Activated CD8-positive, alpha-beta T cell treated with anti-CD3 and anti-CD28 coated beads, Interleukin-2, amount 10 ng/mL, durations not matched to agents 7 days and 5 days (primary cell): Measurements from ENCODE around the gene ARHGAP24. TPM values are rescaled to one million over a fixed set of nuclear protein-coding genes. Genes with fewer than 3 reads are reported as not detected.
"Not testable (repeated sequence)": the region's sequence is repeated elsewhere in the genome, so short reads cannot be mapped to it uniquely, and the experiment has no call there.

ENCODE experiments used
- ATAC-seq: fragments of 150-1000 bp; cut with Tn5 transposase; one replicate; pipeline ENCODE4 v1.10.0; 2021; ENCODE audit warnings: moderate library complexity
- CTCF ChIA-PET: fragments of 350-600 bp; sonication (Branson Sonifier 250); formaldehyde crosslinking; loops from one replicate; lab custom pipeline; 2021; ENCODE audit warnings: antibody characterized with exemption; lab: Charles Lee
- POLR2A ChIA-PET: fragments of 350-600 bp; sonication (Branson Sonifier 250); formaldehyde crosslinking; loops from one replicate; lab custom pipeline; 2021; ENCODE audit warnings: antibody characterized with exemption; lab: Charles Lee
- DNase-seq: peaks from one replicate; pipeline ENCODE4 v3.0.0-alpha.2; 2020
- H3K27ac Mint-ChIP-seq: one replicate; pipeline ENCODE4 v1.8.0; 2021; ENCODE audit warnings: mild to moderate bottlenecking, mixed read lengths
- H3K27me3 Mint-ChIP-seq: one replicate; pipeline ENCODE4 v1.8.0; 2021; ENCODE audit warnings: low read depth, mixed read lengths
- H3K36me3 Mint-ChIP-seq: one replicate; pipeline ENCODE4 v1.8.0; 2021; ENCODE audit warnings: low read depth, mixed read lengths
- H3K4me1 Mint-ChIP-seq: one replicate; pipeline ENCODE4 v1.8.0; 2021; ENCODE audit warnings: low read depth, mixed read lengths
- H3K4me3 Mint-ChIP-seq: one replicate; pipeline ENCODE4 v1.8.0; 2021; ENCODE audit warnings: mild to moderate bottlenecking, mixed read lengths
- H3K9me3 Mint-ChIP-seq: one replicate; pipeline ENCODE4 v1.8.0; 2022; ENCODE audit warnings: mixed read lengths; ENCODE audit not compliant: insufficient read depth
- total RNA-seq, 2 experiments: library from RNA; stranded (reverse); gene quantifications; one replicate each; pipeline ENCODE4 v1.2.3, GENCODE V29; 2021

The ARHGAP24 gene
- total RNA-seq, 2 experiments from 2014 or later, result not detected

DNA sequence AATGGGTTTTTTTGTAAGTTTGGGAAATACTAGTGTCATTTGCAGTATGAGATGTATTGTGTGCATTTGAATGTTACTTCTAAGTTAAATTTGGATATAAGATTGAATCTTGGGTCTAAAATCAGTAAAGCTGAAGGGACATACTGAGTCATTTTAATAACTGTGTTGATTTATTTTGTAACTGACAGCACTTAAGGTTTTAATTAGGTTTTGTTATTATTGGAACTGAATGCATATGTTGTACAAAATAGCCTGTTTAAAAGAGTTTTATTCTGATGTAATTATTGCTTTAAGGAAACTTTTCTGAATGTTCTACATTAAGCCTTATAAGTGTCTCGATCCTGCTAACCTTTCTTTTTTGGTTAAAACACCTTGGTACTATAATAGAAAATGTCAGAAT lies 488.3 kb downstream of the ARHGAP24 start:
- no peak overlapping the region for H3K4me3 Mint-ChIP-seq
- POLR2A ChIA-PET, result no interaction called here
- H3K36me3 Mint-ChIP-seq, result no peaks in the 10 kb centered on the region
- H3K27ac Mint-ChIP-seq, result no peak overlapping the region
- H3K4me1 Mint-ChIP-seq, result no peaks in the 10 kb centered on the region
- no peak for DNase-seq
- CTCF ChIA-PET, result no interaction called here
- no peak for ATAC-seq
- H3K27me3 Mint-ChIP-seq, result no peaks in the 10 kb centered on the region
- no peaks in the 10 kb centered on the region for H3K9me3 Mint-ChIP-seq

DNA sequence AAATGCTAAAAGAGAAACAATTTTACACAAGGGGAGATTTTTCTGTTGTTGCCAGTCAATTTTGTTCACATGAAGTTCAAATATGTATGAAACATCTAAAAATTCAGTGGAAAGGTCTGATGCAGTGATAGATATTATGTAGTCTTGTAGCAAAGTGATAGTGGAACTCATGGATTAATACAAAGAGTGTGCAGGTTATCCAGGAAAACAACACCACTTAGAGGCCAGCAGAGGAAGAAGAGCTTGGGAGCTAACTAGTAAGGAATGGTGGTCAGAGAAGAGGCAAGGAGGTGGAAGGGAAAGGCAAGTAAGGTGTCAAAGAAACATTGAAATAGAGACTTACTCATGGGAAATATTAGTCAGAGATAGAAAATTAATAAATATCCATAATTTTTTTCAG lies 489.3 kb downstream of the ARHGAP24 start:
- Mint-ChIP-seq H3K9me3 (no peaks in the 10 kb centered on the region), H3K27me3 (no peaks in the 10 kb centered on the region), H3K27ac (no peak overlapping the region), H3K4me3 (no peak overlapping the region), H3K36me3 (no peaks in the 10 kb centered on the region), H3K4me1 (no peaks in the 10 kb centered on the region)
- ATAC-seq, result no peak
- ChIA-PET POLR2A (no interaction called here), CTCF (no interaction called here)
- no peak for DNase-seq

DNA sequence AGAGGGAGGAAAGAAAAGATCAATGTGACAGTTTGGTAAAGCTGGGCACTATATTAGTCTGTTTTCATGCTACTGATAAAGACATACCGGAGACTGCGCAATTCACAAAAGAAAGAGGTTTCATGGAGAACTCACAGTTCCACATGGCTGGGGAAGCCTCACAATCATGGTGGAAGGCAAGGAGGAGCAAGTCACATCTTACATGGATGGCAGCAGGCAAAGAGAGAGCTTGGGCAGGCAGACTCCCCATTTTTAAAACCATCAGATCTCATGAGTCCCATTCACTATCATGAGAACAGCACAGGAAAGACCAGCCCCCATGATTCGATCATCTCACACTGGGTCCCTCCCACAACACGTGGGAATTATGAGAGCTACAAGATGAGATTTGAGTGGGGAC lies 490.1 kb downstream of the ARHGAP24 start:
- H3K4me3 Mint-ChIP-seq, H3K27me3 Mint-ChIP-seq, CTCF ChIA-PET, H3K36me3 Mint-ChIP-seq, H3K9me3 Mint-ChIP-seq, POLR2A ChIA-PET, H3K27ac Mint-ChIP-seq, H3K4me1 Mint-ChIP-seq, ATAC-seq, DNase-seq: not testable (repeated sequence)

DNA sequence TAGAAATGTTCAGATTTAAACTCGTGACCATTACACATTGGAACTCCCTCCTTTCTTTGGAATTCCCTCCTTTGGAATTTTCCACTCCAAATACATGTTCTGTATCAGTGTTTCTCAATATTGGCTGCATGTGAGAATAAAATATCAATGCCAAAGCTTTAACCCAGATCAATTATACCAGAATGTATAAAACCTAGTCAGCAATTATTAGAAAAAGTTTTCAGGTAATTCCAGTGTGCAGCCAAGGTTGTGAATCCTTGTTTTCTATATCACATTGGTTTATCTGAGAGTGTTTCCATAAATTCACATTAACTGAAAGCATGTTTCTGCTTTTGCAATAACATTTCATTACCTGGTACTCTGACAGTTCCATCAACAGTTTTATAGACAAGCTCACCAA lies 490.6 kb downstream of the ARHGAP24 start:
- no peak overlapping the region for H3K4me3 Mint-ChIP-seq
- no peaks in the 10 kb centered on the region for H3K27me3 Mint-ChIP-seq
- ATAC-seq (no peak), DNase-seq (no peak)
- ChIA-PET CTCF (no interaction called here), POLR2A (no interaction called here)
- H3K4me1 Mint-ChIP-seq, result no peaks in the 10 kb centered on the region
- H3K36me3 Mint-ChIP-seq, result no peaks in the 10 kb centered on the region
- H3K27ac Mint-ChIP-seq, result no peak overlapping the region
- H3K9me3 Mint-ChIP-seq, result no peaks in the 10 kb centered on the region

DNA sequence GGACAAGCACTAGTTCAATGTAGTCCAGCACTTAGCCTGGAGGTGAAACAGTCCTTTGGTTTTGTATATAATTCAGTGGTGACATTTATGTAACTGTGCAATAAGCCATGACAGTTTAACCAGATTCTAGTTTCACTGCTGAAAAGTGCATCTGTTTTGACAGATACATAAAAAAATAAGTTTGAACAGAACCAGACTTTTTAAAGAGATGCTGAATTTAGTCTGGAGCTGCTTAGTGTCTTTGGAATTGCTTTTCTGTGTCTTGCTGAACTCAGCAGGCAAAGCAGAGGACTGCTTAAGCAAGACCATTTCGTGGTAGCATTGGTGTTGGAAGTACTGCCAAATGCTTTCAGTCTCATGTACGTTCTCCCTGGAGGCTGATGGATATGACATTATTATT lies 491.4 kb downstream of the ARHGAP24 start:
- no peak for ATAC-seq
- DNase-seq, result no peak
- H3K27ac Mint-ChIP-seq, result no peak overlapping the region
- no peaks in the 10 kb centered on the region for H3K27me3 Mint-ChIP-seq
- no peak overlapping the region for H3K4me3 Mint-ChIP-seq
- ChIA-PET CTCF (no interaction called here), POLR2A (no interaction called here)
- no peaks in the 10 kb centered on the region for H3K9me3 Mint-ChIP-seq
- no peaks in the 10 kb centered on the region for H3K4me1 Mint-ChIP-seq
- H3K36me3 Mint-ChIP-seq, result no peaks in the 10 kb centered on the region

DNA sequence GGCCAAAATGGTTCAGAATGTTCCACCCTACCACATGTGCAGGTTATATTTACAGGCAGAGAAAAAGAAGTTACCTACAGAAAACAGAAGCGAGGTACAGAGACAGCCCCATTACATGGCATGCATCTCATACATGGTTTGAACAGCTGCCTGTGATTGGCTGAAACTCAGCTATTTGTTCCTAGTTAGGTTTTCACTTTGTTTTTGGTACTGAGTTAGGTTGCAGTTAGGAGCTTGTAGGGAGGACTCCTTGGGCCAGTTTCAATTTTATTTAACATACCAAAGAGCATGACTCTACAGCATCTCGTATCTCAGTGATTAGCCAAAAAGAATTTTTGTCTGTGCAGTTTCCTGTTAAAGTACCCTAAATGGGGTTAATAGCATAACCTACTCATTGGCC lies 492.9 kb downstream of the ARHGAP24 start:
- ChIA-PET POLR2A (no interaction called here), CTCF (interaction anchor here (1.4 kb wide), 1 partner anchor 32 kb away, joined by 3 read pairs; no protein-coding TSS in a partner anchor)
- Mint-ChIP-seq H3K27me3 (no peaks in the 10 kb centered on the region), H3K36me3 (no peaks in the 10 kb centered on the region), H3K4me1 (no peaks in the 10 kb centered on the region), H3K4me3 (no peak overlapping the region), H3K27ac (no peak overlapping the region), H3K9me3 (no peaks in the 10 kb centered on the region)
- ATAC-seq (no peak), DNase-seq (no peak)

DNA sequence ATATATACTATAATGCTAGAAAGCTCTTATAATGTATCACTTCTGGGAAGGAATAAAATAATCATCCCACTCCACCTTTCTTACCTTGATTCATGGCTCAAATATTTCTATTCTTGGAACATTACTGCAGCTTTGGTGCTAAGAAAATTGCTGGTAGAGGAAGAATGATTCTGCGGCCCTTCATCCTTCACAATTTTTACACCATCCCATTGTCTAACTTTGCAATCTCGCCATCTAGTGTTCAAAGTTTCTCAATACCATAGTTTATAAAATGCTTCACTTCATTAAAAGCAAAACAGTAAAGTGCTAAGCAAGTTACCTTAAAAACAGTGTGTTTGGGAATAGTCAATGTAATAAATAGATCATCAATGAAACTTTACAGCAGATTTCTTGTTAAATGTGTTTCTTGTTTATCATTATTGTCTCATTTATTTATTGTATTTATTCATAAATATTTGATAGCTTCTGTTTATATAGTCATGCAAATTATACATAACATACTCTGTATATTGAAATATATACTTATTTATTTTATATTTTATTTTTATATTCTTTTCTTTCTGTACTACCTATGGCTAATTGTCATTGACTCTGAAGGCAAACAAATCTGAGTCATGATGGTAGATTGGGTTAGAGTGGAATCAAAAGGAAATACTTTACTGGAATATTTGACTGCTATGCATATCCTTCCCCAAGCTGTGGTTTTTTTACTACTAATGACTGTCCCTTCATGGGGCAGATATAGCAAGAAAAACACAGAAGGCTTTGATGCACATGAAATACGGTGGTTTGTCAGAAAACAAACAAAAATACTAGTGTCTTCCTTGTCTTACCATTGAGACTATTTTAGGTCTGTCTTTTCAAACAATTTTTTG lies 494.2 kb downstream of the ARHGAP24 start:
- Mint-ChIP-seq H3K27me3 (no peaks in the 10 kb centered on the region), H3K4me3 (no peak overlapping the region), H3K9me3 (no peaks in the 10 kb centered on the region), H3K27ac (no peak overlapping the region), H3K36me3 (no peaks in the 10 kb centered on the region), H3K4me1 (no peaks in the 10 kb centered on the region)
- no peak for DNase-seq
- ChIA-PET CTCF (interaction anchor here (0.9 kb wide), 1 partner anchor 13 kb away, joined by 3 read pairs; no protein-coding TSS in a partner anchor), POLR2A (no interaction called here)
- no peak for ATAC-seq

DNA sequence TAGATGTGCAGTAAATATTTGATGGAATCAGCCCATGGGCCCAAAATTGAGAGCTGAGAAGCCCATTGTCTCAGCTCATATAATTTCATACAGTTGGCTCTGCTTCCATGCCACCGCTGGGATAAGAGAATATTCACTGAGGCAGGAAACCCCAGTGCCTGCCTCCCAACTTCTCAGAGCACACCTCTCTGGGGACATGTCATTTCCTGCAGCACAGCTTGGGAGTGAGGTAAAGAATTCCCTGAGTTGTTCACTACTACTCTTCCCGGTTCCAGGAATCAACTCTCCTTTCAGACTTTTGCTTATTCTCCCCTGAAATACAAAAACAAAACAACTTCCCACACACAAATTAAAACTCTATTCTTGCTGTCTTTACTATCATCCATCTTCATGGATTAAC lies 495.6 kb downstream of the ARHGAP24 start:
- ChIA-PET CTCF (no interaction called here), POLR2A (no interaction called here)
- Mint-ChIP-seq H3K36me3 (no peaks in the 10 kb centered on the region), H3K4me1 (no peaks in the 10 kb centered on the region), H3K27me3 (no peaks in the 10 kb centered on the region), H3K27ac (no peak overlapping the region), H3K4me3 (no peak overlapping the region), H3K9me3 (no peaks in the 10 kb centered on the region)
- ATAC-seq (no peak), DNase-seq (no peak)

DNA sequence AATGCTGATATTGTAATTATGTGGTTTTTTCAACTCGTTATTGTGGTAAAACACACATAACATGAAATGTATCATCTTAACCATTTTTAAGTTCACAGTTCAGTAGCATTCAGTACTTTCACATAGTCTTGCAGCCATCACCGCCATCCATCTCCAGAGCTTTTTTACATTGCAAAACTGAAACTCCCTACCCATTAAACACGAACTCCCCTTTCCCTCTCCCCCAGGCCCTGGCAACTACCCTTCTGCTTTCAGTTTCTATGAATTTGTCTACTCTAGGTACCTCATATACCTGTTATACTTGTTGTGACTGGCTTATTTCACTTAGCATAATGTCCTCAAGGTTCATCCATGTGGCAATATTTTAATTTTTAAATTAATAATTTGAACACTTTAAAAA lies 504.3 kb downstream of the ARHGAP24 start:
- no peaks in the 10 kb centered on the region for H3K4me1 Mint-ChIP-seq
- ATAC-seq, result no peak
- H3K27me3 Mint-ChIP-seq, result no peaks in the 10 kb centered on the region
- H3K36me3 Mint-ChIP-seq, result no peaks in the 10 kb centered on the region
- no peak for DNase-seq
- ChIA-PET CTCF (no interaction called here), POLR2A (no interaction called here)
- no peaks in the 10 kb centered on the region for H3K9me3 Mint-ChIP-seq
- no peak overlapping the region for H3K27ac Mint-ChIP-seq
- H3K4me3 Mint-ChIP-seq, result no peak overlapping the region

DNA sequence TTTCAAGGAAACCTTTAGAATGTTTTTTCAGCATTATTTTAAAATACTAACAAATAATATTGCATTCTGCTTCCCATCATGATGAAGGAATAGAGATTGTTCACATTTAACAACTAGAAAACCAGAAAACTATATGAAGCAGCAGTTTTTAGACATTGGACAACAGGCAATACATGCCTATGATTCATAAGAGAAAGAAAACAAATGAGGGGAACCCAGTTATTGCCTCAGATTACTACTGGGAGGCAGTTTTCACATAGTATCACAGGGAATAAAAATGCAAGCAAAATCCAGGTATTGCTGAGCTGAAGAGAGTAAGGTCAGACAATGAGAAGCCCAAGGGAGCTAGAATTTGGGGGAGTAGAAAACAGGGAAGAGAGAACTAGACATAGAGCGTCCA lies 511.3 kb downstream of the ARHGAP24 start:
- ATAC-seq (no peak), DNase-seq (no peak)
- Mint-ChIP-seq H3K27me3 (no peaks in the 10 kb centered on the region), H3K4me1 (no peaks in the 10 kb centered on the region), H3K27ac (no peak overlapping the region), H3K4me3 (no peak overlapping the region), H3K9me3 (no peaks in the 10 kb centered on the region), H3K36me3 (no peaks in the 10 kb centered on the region)
- ChIA-PET POLR2A (no interaction called here), CTCF (no interaction called here)

DNA sequence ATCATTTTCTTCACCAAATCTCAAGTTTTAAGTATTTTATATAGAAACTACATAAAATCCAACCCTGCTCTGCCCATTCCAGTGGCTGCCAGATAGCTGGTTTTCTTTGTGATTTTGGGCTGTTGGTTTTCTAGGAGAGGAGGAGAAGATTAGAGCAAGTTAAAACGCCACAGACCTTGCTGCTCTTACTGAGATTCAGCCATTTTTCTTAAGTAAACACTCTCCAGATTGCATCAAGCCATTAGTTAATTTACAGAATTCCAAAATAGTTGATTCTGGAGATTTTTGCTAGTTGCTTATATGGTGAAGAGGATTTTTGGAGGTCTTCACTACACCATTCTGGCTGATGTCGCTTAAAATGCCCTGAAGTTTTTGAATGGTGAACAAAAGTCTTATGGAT lies 518.7 kb downstream of the ARHGAP24 start:
- ChIA-PET POLR2A (no interaction called here), CTCF (no interaction called here)
- ATAC-seq (no peak), DNase-seq (no peak)
- H3K9me3 Mint-ChIP-seq, result no peaks in the 10 kb centered on the region
- no peaks in the 10 kb centered on the region for H3K27me3 Mint-ChIP-seq
- no peaks in the 10 kb centered on the region for H3K4me1 Mint-ChIP-seq
- no peaks in the 10 kb centered on the region for H3K36me3 Mint-ChIP-seq
- no peak overlapping the region for H3K27ac Mint-ChIP-seq
- no peak overlapping the region for H3K4me3 Mint-ChIP-seq

DNA sequence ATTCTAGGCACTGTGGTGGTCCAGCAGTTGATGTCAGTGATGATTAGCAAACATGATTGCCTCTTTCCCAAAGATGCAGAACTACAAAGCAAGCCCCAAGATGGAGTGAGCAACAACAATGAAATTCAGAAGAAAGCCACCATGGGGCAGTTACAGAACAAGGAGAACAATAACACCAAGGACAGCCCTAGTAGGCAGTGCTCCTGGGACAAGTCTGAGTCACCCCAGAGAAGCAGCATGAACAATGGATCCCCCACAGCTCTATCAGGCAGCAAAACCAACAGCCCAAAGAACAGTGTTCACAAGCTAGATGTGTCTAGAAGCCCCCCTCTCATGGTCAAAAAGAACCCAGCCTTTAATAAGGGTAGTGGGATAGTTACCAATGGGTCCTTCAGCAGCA lies 519.6 kb downstream of the ARHGAP24 start:
- H3K36me3 Mint-ChIP-seq, result no peaks in the 10 kb centered on the region
- H3K27me3 Mint-ChIP-seq, result no peaks in the 10 kb centered on the region
- ATAC-seq (no peak), DNase-seq (no peak)
- H3K4me3 Mint-ChIP-seq, result no peak overlapping the region
- no peaks in the 10 kb centered on the region for H3K4me1 Mint-ChIP-seq
- H3K27ac Mint-ChIP-seq, result no peak overlapping the region
- POLR2A ChIA-PET, result no interaction called here
- no peaks in the 10 kb centered on the region for H3K9me3 Mint-ChIP-seq
- CTCF ChIA-PET, result no interaction called here

DNA sequence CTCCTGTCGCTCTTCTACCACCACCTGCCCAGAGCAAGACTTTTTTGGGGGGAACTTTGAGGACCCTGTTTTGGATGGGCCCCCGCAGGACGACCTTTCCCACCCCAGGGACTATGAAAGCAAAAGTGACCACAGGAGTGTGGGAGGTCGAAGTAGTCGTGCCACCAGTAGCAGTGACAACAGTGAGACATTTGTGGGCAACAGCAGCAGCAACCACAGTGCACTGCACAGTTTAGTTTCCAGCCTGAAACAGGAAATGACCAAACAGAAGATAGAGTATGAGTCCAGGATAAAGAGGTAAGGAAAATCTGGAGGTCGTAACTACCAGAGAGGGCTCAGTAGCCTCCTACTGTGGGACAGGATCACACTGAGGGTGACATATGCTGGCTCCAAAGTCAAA lies 520.4 kb downstream of the ARHGAP24 start:
- no peaks in the 10 kb centered on the region for H3K9me3 Mint-ChIP-seq
- H3K4me1 Mint-ChIP-seq, result no peaks in the 10 kb centered on the region
- no peak overlapping the region for H3K27ac Mint-ChIP-seq
- H3K27me3 Mint-ChIP-seq, result no peaks in the 10 kb centered on the region
- ChIA-PET CTCF (no interaction called here), POLR2A (no interaction called here)
- H3K36me3 Mint-ChIP-seq, result no peaks in the 10 kb centered on the region
- H3K4me3 Mint-ChIP-seq, result no peak overlapping the region
- no peak for ATAC-seq
- no peak for DNase-seq
